K562 (cell line): ENCODE data around the gene KBTBD2. TPM values are rescaled to one million over a fixed set of nuclear protein-coding genes. Genes with fewer than 3 reads are reported as not detected.

ENCODE experiments used
- E4F1 ChIP-seq: fragments of 250-450 bp; sonication (Bioruptor Pico); IDR thresholded peaks from 2 replicates; pipeline ENCODE4 v1.5.0; 2021; ENCODE audit warnings: mild to moderate bottlenecking, borderline replicate concordance
- KLF1 ChIP-seq: fragments of 450-650 bp; IDR thresholded peaks from 2 replicates; pipeline ENCODE4 v1.6.1; 2016; ENCODE audit warnings: missing genetic modification characterization, missing compliant biosample characterization
- L3MBTL2 ChIP-seq: fragments of 450-650 bp; IDR thresholded peaks from 2 replicates; pipeline ENCODE4 v1.6.1; 2016; ENCODE audit warnings: mild to moderate bottlenecking, moderate library complexity
- MAFG ChIP-seq: fragments of 450-650 bp; conservative IDR thresholded peaks from 2 replicates; pipeline ENCODE4 v1.6.1; 2016; ENCODE audit warnings: missing genetic modification characterization, missing compliant biosample characterization
- MYC ChIP-seq, 2 experiments: fragments of 250-450 bp in 1 of 2; sonication (Bioruptor Pico) in 1 of 2; IDR thresholded peaks; 2 replicates each; pipeline versions ENCODE4 v1.5.1 to v1.6.1; 2012 to 2021; ENCODE audit warnings: low read depth in 2 of 2, borderline replicate concordance in 1 of 2, improper control_type of control experiment in 1 of 2, low read length in 1 of 2, mild to moderate bottlenecking in 1 of 2, moderate library complexity in 1 of 2
- PHB2 ChIP-seq: fragments of 450-650 bp; IDR thresholded peaks from 2 replicates; pipeline ENCODE4 v1.6.1; 2017; ENCODE audit warnings: low read depth
- RAD21 ChIP-seq, 2 experiments: fragments of 250-450 bp in 1 of 2; fragments of 450-650 bp in 1 of 2; sonication (Bioruptor Pico) in 1 of 2; formaldehyde crosslinking in 1 of 2; IDR thresholded peaks in 1 of 2; conservative IDR thresholded peaks in 1 of 2; 2 replicates each; pipeline versions ENCODE4 v1.4.0 to v1.8.0; 2020 to 2022; ENCODE audit warnings: mild to moderate bottlenecking in 2 of 2, moderate library complexity in 1 of 2
- RBBP5 ChIP-seq: fragments of 200-600 bp; sonication (generic); IDR thresholded peaks from 2 replicates; pipeline ENCODE4 v1.6.1; 2012; ENCODE audit warnings: borderline replicate concordance, mild to moderate bottlenecking, low read length, control low read depth, inconsistent platforms; ENCODE audit not compliant: insufficient read depth, poor library complexity, severe bottlenecking
- SIN3A ChIP-seq, 2 experiments: fragments of 150-350 bp in 1 of 2; IDR thresholded peaks; 2 replicates each; pipeline ENCODE4 v1.6.1; 2011 to 2016; ENCODE audit warnings: borderline replicate concordance in 2 of 2, low read depth in 2 of 2, low read length in 2 of 2, mild to moderate bottlenecking in 2 of 2, moderate library complexity in 2 of 2; ENCODE audit not compliant: control insufficient read depth in 1 of 2
- polyA plus RNA-seq, 8 experiments: library from polyadenylated mRNA; depleted of rRNA in 4 of 8; stranded (reverse) in 5 of 8; unstranded in 3 of 8; fragments of >200 nt; fragmentation: Nextera tagmentation in 2 of 8; fragmentation: Illumina TruSeq in 1 of 8; extraction: Ambion mirVana in 2 of 8; extraction: Trizol in 1 of 8; gene quantifications; 2 replicates each; pipeline versions ENCODE4 v1.2.1 to v1.2.3, GENCODE V29; 2011 to 2014; ENCODE audit warnings: inconsistent platforms in 1 of 8, missing spikeins in 1 of 8
- total RNA-seq, 7 experiments: library from RNA; depleted of rRNA in 6 of 7; stranded (reverse); fragments of >200 nt in 6 of 7; fragmentation: Illumina TruSeq in 2 of 7; extraction: Trizol in 2 of 7; gene quantifications; 2 replicates each; pipeline versions ENCODE4 v1.2.1 to v1.2.3, GENCODE V29; 2011 to 2021; ENCODE audit warnings: low replicate concordance in 1 of 7
- TF ChIP-seq, protein P1 (sequence below), 3 experiments: fragments of 200-800 bp in 1 of 3; fragments of 250-450 bp in 1 of 3; fragments of 450-650 bp in 1 of 3; sonication (Bioruptor Pico) in 1 of 3; sonication (Bioruptor generic) in 1 of 3; formaldehyde crosslinking in 1 of 3; IDR thresholded peaks; 2 replicates each; pipeline versions ENCODE4 v1.6.1 to v1.8.0; 2016 to 2022; ENCODE audit warnings: mild to moderate bottlenecking in 2 of 3, missing genetic modification characterization in 2 of 3, missing compliant biosample characterization in 1 of 3, moderate library complexity in 1 of 3
- TF ChIP-seq, protein P2 (sequence below): fragments of 450-650 bp; IDR thresholded peaks from 2 replicates; pipeline ENCODE4 v1.6.1; 2017; ENCODE audit warnings: antibody characterized with exemption, mild to moderate bottlenecking

The KBTBD2 gene
- total and polyA plus RNA-seq, 9 of the 15 experiments (the other 6 are each of a cell fraction or from before 2014, with no cell fraction given), result 22.8 to 62.2 (median 30.8) TPM

- TF ChIP-seq, protein P1, sequence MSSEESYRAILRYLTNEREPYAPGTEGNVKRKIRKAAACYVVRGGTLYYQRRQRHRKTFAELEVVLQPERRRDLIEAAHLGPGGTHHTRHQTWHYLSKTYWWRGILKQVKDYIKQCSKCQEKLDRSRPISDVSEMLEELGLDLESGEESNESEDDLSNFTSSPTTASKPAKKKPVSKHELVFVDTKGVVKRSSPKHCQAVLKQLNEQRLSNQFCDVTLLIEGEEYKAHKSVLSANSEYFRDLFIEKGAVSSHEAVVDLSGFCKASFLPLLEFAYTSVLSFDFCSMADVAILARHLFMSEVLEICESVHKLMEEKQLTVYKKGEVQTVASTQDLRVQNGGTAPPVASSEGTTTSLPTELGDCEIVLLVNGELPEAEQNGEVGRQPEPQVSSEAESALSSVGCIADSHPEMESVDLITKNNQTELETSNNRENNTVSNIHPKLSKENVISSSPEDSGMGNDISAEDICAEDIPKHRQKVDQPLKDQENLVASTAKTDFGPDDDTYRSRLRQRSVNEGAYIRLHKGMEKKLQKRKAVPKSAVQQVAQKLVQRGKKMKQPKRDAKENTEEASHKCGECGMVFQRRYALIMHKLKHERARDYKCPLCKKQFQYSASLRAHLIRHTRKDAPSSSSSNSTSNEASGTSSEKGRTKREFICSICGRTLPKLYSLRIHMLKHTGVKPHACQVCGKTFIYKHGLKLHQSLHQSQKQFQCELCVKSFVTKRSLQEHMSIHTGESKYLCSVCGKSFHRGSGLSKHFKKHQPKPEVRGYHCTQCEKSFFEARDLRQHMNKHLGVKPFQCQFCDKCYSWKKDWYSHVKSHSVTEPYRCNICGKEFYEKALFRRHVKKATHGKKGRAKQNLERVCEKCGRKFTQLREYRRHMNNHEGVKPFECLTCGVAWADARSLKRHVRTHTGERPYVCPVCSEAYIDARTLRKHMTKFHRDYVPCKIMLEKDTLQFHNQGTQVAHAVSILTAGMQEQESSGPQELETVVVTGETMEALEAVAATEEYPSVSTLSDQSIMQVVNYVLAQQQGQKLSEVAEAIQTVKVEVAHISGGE (CRISPR knock-in tag; IDR thresholded peaks at IDR 0.05), result peak in 2 of 3 experiments; percentile 26 to 90; a peak in 2 of 6 replicates
- TF ChIP-seq SIN3A (IDR thresholded peaks at IDR 0.05; ENCODE audit: borderline replicate concordance in 2 of 2, control insufficient read depth in 1 of 2, low read depth in 2 of 2, low read length in 2 of 2), result peak; percentile 73 to 87; a peak in 2 of 4 replicates
- no peak for TF ChIP-seq KLF1 (tag)
- TF ChIP-seq MAFG, result no peak
- TF ChIP-seq RBBP5, result peak; percentile 79
- TF ChIP-seq, protein P2, sequence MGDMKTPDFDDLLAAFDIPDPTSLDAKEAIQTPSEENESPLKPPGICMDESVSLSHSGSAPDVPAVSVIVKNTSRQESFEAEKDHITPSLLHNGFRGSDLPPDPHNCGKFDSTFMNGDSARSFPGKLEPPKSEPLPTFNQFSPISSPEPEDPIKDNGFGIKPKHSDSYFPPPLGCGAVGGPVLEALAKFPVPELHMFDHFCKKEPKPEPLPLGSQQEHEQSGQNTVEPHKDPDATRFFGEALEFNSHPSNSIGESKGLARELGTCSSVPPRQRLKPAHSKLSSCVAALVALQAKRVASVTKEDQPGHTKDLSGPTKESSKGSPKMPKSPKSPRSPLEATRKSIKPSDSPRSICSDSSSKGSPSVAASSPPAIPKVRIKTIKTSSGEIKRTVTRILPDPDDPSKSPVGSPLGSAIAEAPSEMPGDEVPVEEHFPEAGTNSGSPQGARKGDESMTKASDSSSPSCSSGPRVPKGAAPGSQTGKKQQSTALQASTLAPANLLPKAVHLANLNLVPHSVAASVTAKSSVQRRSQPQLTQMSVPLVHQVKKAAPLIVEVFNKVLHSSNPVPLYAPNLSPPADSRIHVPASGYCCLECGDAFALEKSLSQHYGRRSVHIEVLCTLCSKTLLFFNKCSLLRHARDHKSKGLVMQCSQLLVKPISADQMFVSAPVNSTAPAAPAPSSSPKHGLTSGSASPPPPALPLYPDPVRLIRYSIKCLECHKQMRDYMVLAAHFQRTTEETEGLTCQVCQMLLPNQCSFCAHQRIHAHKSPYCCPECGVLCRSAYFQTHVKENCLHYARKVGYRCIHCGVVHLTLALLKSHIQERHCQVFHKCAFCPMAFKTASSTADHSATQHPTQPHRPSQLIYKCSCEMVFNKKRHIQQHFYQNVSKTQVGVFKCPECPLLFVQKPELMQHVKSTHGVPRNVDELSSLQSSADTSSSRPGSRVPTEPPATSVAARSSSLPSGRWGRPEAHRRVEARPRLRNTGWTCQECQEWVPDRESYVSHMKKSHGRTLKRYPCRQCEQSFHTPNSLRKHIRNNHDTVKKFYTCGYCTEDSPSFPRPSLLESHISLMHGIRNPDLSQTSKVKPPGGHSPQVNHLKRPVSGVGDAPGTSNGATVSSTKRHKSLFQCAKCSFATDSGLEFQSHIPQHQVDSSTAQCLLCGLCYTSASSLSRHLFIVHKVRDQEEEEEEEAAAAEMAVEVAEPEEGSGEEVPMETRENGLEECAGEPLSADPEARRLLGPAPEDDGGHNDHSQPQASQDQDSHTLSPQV, result no peak
- no peak for TF ChIP-seq E4F1
- peak; percentile 27; the same call in 1 of the 2 replicates for TF ChIP-seq L3MBTL2
- no peak for TF ChIP-seq PHB2
- peak; percentile 33; the same call in 1 of the 2 replicates for TF ChIP-seq MYC (IDR thresholded peaks at IDR 0.05; ENCODE audit: low read depth, low read length)
- TF ChIP-seq MYC (CRISPR knock-in tag; IDR thresholded peaks at IDR 0.05; ENCODE audit: borderline replicate concordance, low read depth), result no peak
- peak in 1 of 2 experiments; percentile 31; a peak in 3 of 4 replicates for TF ChIP-seq RAD21 (CRISPR knock-in tag; conservative IDR thresholded peaks at IDR 0.05 in 1 of 2, IDR thresholded peaks at IDR 0.05 in 1 of 2)
These were observed at the start of gene KBTBD2 (continued) for GRCh38 chr7:32891043-32891799.
